GM18507 (cell line): ENCODE results near the gene NAIF1.
"Not testable (repeated sequence)": the region's sequence is repeated elsewhere in the genome, so short reads cannot be mapped to it uniquely, and the experiment has no call there.

Experiments used
- DNase-seq: peaks from one replicate; pipeline ENCODE4 v3.0.0; 2011; ENCODE audit warnings: low read depth; ENCODE audit not compliant: insufficient read length; ENCODE audit errors: extremely low spot score
- FAIRE-seq: peaks from 2 replicates; lab custom pipeline; 2011; peaks lifted over from hg19 to GRCh38; lab: Jason Lieb, UNC

NAIF1 gene

GRCh38 chr9:128043467-128043868, 23.7 kb downstream of the NAIF1 start:
- FAIRE-seq, result no peak
- no peak for DNase-seq

- FAIRE-seq (no peak), DNase-seq (no peak)
These were observed 25.1 kb downstream of the NAIF1 start for GRCh38 chr9:128042043-128042442.

GRCh38 chr9:128040783-128041182, 26.3 kb downstream of the NAIF1 start:
- not testable (repeated sequence) for DNase-seq, FAIRE-seq

GRCh38 chr9:128036522-128036921, 30.6 kb downstream of the NAIF1 start:
- FAIRE-seq, DNase-seq: not testable (repeated sequence)

GRCh38 chr9:128034821-128035652, 32.1 kb downstream of the NAIF1 start:
- FAIRE-seq (peak; percentile 59), DNase-seq (peak; percentile 54)

GRCh38 chr9:128033609-128034008, 33.5 kb downstream of the NAIF1 start:
- FAIRE-seq, result no peak
- no peak for DNase-seq

- FAIRE-seq (no peak), DNase-seq (no peak)
These were observed 39.4 kb downstream of the NAIF1 start for GRCh38 chr9:128027705-128028104.

- DNase-seq, result no peak
- FAIRE-seq, result no peak
These were observed 40.2 kb downstream of the NAIF1 start for GRCh38 chr9:128026773-128027541.

GRCh38 chr9:128026255-128026772, 40.8 kb downstream of the NAIF1 start:
- peak; percentile 80 for FAIRE-seq
- DNase-seq, result peak; percentile 47

GRCh38 chr9:128025736-128026135, 41.4 kb downstream of the NAIF1 start:
- FAIRE-seq (no peak), DNase-seq (no peak)

- no peak for FAIRE-seq
- no peak for DNase-seq
These were observed 42.3 kb downstream of the NAIF1 start for GRCh38 chr9:128024761-128025308.

GRCh38 chr9:128023671-128024070, 43.4 kb downstream of the NAIF1 start:
- not testable (repeated sequence) for DNase-seq, FAIRE-seq

- FAIRE-seq, result no peak
- no peak for DNase-seq
These were observed 44.2 kb downstream of the NAIF1 start for GRCh38 chr9:128022886-128023285.

- FAIRE-seq (no peak), DNase-seq (no peak)
These were observed 46.0 kb downstream of the NAIF1 start for GRCh38 chr9:128021098-128021497.

- FAIRE-seq, result no peak
- no peak for DNase-seq
These were observed 46.4 kb downstream of the NAIF1 start for GRCh38 chr9:128020692-128021091.

GRCh38 chr9:128015696-128016095, 51.4 kb downstream of the NAIF1 start:
- no peak for DNase-seq
- no peak for FAIRE-seq
